Neural cell (in vitro differentiated cells): ENCODE data around the gene RPL26. TPM values are rescaled to one million over a fixed set of nuclear protein-coding genes. Genes with fewer than 3 reads are reported as not detected.

Experiments
- H2AFZ ChIP-seq: fragments of 200-600, 300-800 bp; sonication (generic), shearing (Covaris generic); 2 replicates; pipeline ENCODE4 v1.6.0; 2014; ENCODE audit warnings: low read depth, mild to moderate bottlenecking, antibody characterized with exemption, low read length, moderate library complexity
- H3F3A ChIP-seq: fragments of 200-600 bp; shearing (Covaris generic); 2 replicates; pipeline ENCODE4 v1.6.1; 2016; ENCODE audit warnings: mild to moderate bottlenecking, moderate library complexity, mixed read lengths, antibody characterized with exemption, low read length; ENCODE audit not compliant: insufficient read depth, poor library complexity, severe bottlenecking
- H3K27ac ChIP-seq: fragments of 200-600, 300-800 bp; sonication (generic), shearing (Covaris generic); 2 replicates; pipeline ENCODE4 v1.5.1; 2014; ENCODE audit warnings: mild to moderate bottlenecking, low read length, moderate library complexity
- H3K27me3 ChIP-seq: fragments of 300-800, 200-600 bp; sonication (generic), shearing (Covaris generic); 2 replicates; pipeline ENCODE4 v1.6.0; 2014; ENCODE audit warnings: mild to moderate bottlenecking, low read depth, low read length, moderate library complexity; ENCODE audit not compliant: insufficient read depth
- H3K36me3 ChIP-seq: fragments of 300-800, 200-600 bp; sonication (generic), shearing (Covaris generic); 2 replicates; pipeline ENCODE4 v1.5.1; 2014; ENCODE audit warnings: mild to moderate bottlenecking, antibody characterized with exemption, low read length, moderate library complexity; ENCODE audit not compliant: insufficient read depth
- H3K4me2 ChIP-seq: fragments of 300-800, 200-600 bp; sonication (generic), shearing (Covaris generic); 2 replicates; pipeline ENCODE4 v1.6.0; 2014; ENCODE audit warnings: mild to moderate bottlenecking, low read length
- H3K4me3 ChIP-seq: fragments of 300-800, 200-600 bp; sonication (generic), shearing (Covaris generic); 2 replicates; pipeline ENCODE4 v1.5.1; 2014; ENCODE audit warnings: mild to moderate bottlenecking, low read length, moderate library complexity
- H3K79me2 ChIP-seq: fragments of 200-600 bp; shearing (Covaris generic); replicated peaks from 2 replicates; pipeline ENCODE4 v1.6.0; 2014; ENCODE audit warnings: mild to moderate bottlenecking, low read length, moderate library complexity; ENCODE audit not compliant: insufficient read depth
- H3K9ac ChIP-seq: fragments of 300-800, 200-600 bp; sonication (generic), shearing (Covaris generic); 2 replicates; pipeline ENCODE4 v1.6.1; 2016; ENCODE audit warnings: mild to moderate bottlenecking, low read length, mixed read lengths
- H3K9me2 ChIP-seq: fragments of 200-600 bp; shearing (Covaris generic); 2 replicates; pipeline ENCODE4 v1.6.1; 2016; ENCODE audit warnings: mild to moderate bottlenecking, low read length, mixed read lengths; ENCODE audit not compliant: insufficient read depth
- H3K9me3 ChIP-seq: fragments of 200-600, 300-800 bp; sonication (generic), shearing (Covaris generic); 2 replicates; pipeline ENCODE4 v1.6.1; 2016; ENCODE audit warnings: mild to moderate bottlenecking, mixed run types, low read length, moderate library complexity, mixed read lengths
- H4K20me1 ChIP-seq: fragments of 200-600 bp; shearing (Covaris generic); 2 replicates; pipeline ENCODE4 v1.6.1; 2016; ENCODE audit warnings: mild to moderate bottlenecking, mixed run types; ENCODE audit not compliant: insufficient read depth
- CTCF ChIP-seq: fragments of 450-650 bp; IDR thresholded peaks from 2 replicates; pipeline ENCODE4 v1.5.1; 2014; ENCODE audit warnings: antibody characterized with exemption, mild to moderate bottlenecking, moderate library complexity; ENCODE audit not compliant: poor library complexity, severe bottlenecking
- EP300 ChIP-seq: fragments of 450-650 bp; conservative IDR thresholded peaks from 2 replicates; pipeline ENCODE4 v1.6.1; 2014; ENCODE audit warnings: antibody characterized with exemption, mild to moderate bottlenecking, moderate library complexity; ENCODE audit not compliant: poor library complexity, severe bottlenecking
- EZH2 ChIP-seq: fragments of 200-600, 300-800 bp; shearing (Covaris generic), sonication (generic); IDR thresholded peaks from 2 replicates; pipeline ENCODE4 v1.6.1; 2014; ENCODE audit warnings: antibody characterized with exemption, low read length, borderline replicate concordance, mild to moderate bottlenecking; ENCODE audit not compliant: insufficient read depth, poor library complexity, severe bottlenecking
- MXI1 ChIP-seq: fragments of 450-650 bp; conservative IDR thresholded peaks from 2 replicates; pipeline ENCODE4 v1.6.1; 2014; ENCODE audit warnings: antibody characterized with exemption, mild to moderate bottlenecking; ENCODE audit not compliant: poor library complexity, severe bottlenecking
- POLR2AphosphoS5 ChIP-seq: IDR thresholded peaks from 2 replicates; pipeline ENCODE4 v1.6.1; 2012
- RAD21 ChIP-seq: fragments of 450-650 bp; conservative IDR thresholded peaks from 2 replicates; pipeline ENCODE4 v1.6.1; 2014; ENCODE audit warnings: antibody characterized with exemption, mild to moderate bottlenecking, moderate library complexity
- REST ChIP-seq: IDR thresholded peaks from 2 replicates; pipeline ENCODE4 v1.6.1; 2012; ENCODE audit warnings: borderline replicate concordance
- SMC3 ChIP-seq: fragments of 450-650 bp; conservative IDR thresholded peaks from 2 replicates; pipeline ENCODE4 v1.6.1; 2014; ENCODE audit warnings: antibody characterized with exemption, mild to moderate bottlenecking, moderate library complexity; ENCODE audit not compliant: poor library complexity
- TAF1 ChIP-seq: IDR thresholded peaks from 2 replicates; pipeline ENCODE4 v1.6.1; 2012; ENCODE audit warnings: low read depth
- polyA plus RNA-seq: library from polyadenylated mRNA; depleted of rRNA; stranded (reverse); fragments of >200 nt; gene quantifications from 2 replicates; pipeline ENCODE4 v1.2.3, GENCODE V29; 2014

Gene RPL26
- polyA plus RNA-seq, 1 donor from 2014 or later, result 4,061 TPM

DNA sequence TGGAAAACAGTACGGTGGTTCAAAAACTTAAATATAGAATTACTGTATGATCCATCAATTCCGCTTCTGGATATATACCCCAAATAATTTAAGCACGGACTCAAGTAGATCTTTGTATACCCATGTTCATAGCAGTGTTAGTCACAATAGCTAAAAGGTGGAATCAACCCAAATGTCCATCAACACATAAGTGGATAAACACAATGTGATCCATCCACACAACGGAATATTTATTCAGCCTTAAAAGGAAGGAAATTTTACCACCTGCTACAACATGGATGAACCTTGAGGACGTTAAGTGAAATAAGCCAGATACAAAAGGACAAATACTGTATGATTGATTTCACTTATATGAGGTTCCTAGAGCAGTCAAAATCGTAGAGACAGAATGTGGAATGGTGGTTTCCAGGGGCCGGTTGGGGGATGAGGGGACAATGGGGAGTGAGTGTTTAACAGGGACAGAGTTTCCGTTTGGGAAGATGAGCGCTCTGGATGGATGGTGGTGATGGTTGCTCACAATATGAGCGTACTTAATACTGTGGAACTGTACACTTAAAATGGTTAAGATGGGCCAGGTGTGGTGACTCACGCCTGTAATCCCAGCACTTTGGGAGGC lies 20.0 kb upstream of the RPL26 start:
- Histone ChIP-seq H3F3A (no peaks in the 10 kb centered on the region), H3K27me3 (no peaks in the 10 kb centered on the region), H3K4me3 (no peak overlapping the region), H3K27ac (no peak overlapping the region), H3K4me2 (no peak overlapping the region), H3K9ac (no peak overlapping the region), H3K9me2 (no peaks in the 10 kb centered on the region), H3K79me2 (no peaks in the 10 kb centered on the region), H4K20me1 (no peaks in the 10 kb centered on the region), H3K9me3 (no peaks in the 10 kb centered on the region), H2AFZ (no peak overlapping the region), H3K36me3 (no peaks in the 10 kb centered on the region)
- TF ChIP-seq EZH2, result no peak
- TF ChIP-seq SMC3, result no peak
- TF ChIP-seq TAF1, result no peak
- TF ChIP-seq EP300, result no peak
- no peak for TF ChIP-seq MXI1

- Histone ChIP-seq H4K20me1 (no peaks in the 10 kb centered on the region), H3F3A (no peaks in the 10 kb centered on the region), H3K4me3 (no peak overlapping the region), H3K9ac (no peak overlapping the region), H3K9me2 (no peaks in the 10 kb centered on the region), H3K27me3 (no peaks in the 10 kb centered on the region), H3K27ac (no peak overlapping the region), H3K4me2 (no peak overlapping the region), H3K79me2 (no peaks in the 10 kb centered on the region), H3K9me3 (no peaks in the 10 kb centered on the region), H3K36me3 (no peaks in the 10 kb centered on the region), H2AFZ (no peak overlapping the region)
- no peak for TF ChIP-seq SMC3
- TF ChIP-seq RAD21, result no peak
Observed at GRCh38 chr17:8401107-8401506, 18.1 kb upstream of the RPL26 start.

- no peak overlapping the region for H2AFZ ChIP-seq
- H3K9ac ChIP-seq, result no peak overlapping the region
- H3K27me3 ChIP-seq, result no peaks in the 10 kb centered on the region
- H3K9me2 ChIP-seq, result no peaks in the 10 kb centered on the region
- TF ChIP-seq EZH2, result no peak
- TF ChIP-seq SMC3, result no peak
- no peak for TF ChIP-seq RAD21
- no peak for TF ChIP-seq EP300
- no peak for TF ChIP-seq REST
- TF ChIP-seq TAF1, result no peak
- TF ChIP-seq POLR2AphosphoS5, result no peak
- TF ChIP-seq CTCF, result no peak
- no peak for TF ChIP-seq MXI1
- no peaks in the 10 kb centered on the region for H3F3A ChIP-seq
- no peak overlapping the region for H3K4me2 ChIP-seq
- H3K9me3 ChIP-seq, result no peaks in the 10 kb centered on the region
- H4K20me1 ChIP-seq, result no peaks in the 10 kb centered on the region
- H3K36me3 ChIP-seq, result no peaks in the 10 kb centered on the region
- no peak overlapping the region for H3K4me3 ChIP-seq
- H3K27ac ChIP-seq, result no peak overlapping the region
- no peaks in the 10 kb centered on the region for H3K79me2 ChIP-seq
Observed at GRCh38 chr17:8398980-8399379, 16.0 kb upstream of the RPL26 start.
